HG02884 (cell line): ENCODE results near the gene NINJ2.

Source experiments
- ATAC-seq: cut with Tn5 transposase; IDR thresholded peaks from one replicate; pipeline ENCODE4 v1.9.1; 2021; ENCODE audit warnings: mild to moderate bottlenecking, moderate library complexity; ENCODE audit not compliant: unreplicated experiment

The NINJ2 gene

DNA sequence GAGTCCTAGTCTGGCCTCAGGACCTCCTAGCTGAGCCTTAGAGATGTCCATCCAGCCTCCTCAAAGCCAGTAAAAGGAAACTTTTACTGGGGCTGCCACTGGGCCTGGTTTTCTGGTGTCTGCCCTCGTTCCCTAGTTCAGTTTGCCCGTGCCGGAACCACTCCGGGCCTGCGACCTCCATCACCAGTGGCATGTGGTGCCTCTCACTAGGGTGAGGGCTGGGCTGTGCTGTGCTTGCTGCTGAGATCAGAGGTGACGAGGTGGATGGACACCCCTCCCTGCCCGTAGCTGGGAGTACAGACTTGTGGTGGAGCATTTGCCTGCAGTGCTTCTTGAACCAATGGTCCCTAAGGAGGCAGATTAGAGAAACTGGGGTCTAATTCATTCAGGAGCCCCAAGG is 127.8 kb downstream of the NINJ2 start:
- ATAC-seq = no peak

DNA sequence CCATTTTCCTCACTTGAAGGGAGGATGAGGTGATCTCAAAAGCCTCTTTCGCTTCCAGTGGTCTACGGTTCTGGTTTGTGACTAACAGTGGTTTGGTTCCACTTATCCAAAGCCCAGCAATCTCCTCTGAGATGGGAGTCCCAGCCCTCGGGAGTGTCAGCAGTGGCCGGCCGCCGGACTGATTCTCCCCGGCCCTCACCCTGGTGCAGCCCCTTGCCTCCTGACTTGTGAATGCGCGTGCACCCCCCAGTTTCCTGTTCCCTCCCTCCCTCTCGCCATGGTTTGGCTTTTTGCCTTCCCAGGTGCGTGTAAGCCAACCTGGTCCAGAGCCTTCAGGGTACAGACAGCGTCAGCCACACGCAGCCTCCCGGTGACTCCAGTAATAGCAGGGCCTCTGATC is 129.0 kb downstream of the NINJ2 start:
- no peak for ATAC-seq

DNA sequence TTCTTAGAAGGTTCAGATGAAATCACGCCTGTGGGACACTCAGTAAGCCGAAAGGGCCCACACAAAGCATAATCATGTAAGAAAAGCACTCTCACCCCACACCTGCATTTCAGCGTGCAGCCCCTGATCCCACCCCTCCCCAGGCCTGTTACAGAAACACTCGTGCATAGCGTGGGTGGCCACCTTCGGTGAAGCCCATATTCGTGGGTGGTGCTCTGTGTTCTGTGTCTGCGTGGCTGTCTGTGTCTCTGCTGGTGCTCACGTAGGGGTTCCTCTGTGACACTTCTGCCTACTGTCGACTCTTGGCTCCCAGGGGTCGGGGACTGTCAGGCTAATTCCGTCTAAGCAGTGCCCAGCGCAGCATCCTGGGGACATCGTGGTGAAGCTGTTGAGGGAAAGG is 129.5 kb downstream of the NINJ2 start:
- ATAC-seq = no peak

DNA sequence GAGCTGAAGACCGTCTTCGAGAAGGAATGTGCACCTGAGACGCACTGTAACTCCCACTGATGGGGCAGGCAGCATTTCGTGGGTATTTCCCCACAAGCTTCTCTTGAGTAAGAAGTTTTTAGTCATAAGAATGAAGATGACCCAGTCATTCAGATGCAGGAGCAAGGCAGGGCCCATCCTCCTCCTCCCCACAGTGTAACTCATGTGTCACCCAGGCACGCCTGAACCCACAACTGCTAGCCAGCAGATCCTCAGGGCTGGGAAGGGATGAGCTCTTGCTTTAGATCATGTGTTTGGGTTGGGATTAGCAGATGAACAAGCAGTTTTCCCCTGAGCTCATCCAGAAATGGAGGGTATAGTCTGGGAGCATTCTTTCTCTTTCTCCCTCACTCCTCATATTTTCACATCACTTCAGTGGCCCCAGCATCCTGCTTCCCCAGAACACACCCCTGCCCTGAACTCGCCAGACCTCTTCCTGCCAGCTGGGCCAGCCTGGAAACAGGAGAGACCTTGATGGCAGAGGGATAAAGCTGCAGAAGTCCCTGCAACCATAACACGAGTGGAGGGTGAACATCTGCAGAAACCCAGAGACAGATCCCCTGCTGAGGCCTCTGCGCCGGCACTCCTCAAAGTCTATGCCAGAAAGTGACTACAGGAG is 130.2 kb downstream of the NINJ2 start:
- ATAC-seq = no peak

DNA sequence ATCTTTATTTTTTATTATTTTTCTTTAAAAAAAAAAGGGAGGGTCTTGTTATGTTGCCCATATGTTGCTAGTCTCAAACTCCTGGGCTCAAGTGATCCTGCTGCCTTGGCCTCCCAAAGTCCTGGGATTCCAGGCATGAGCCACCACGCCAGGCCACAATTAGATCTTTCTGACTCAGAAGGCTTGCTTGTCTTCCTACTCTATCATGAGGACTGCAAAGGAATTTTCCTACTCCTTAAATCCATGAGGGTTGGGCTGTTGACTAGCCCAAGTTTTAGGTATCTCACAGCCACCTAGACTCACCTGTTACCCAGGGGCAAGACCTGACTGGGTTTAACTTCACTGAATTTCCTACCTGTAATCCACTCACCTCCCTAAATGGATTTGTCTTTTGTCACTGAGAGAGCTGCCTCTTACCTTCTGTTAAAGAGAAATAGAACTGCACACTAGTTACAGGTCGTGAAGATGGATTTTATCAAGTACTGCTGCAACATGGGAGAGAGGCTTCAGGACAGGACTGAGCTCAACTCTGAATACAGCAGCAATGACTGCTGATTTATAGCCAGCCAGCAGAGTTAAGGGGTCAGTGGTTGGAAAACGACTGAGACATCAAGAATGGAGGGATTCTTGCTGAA is 131.2 kb downstream of the NINJ2 start:
- ATAC-seq = no peak

DNA sequence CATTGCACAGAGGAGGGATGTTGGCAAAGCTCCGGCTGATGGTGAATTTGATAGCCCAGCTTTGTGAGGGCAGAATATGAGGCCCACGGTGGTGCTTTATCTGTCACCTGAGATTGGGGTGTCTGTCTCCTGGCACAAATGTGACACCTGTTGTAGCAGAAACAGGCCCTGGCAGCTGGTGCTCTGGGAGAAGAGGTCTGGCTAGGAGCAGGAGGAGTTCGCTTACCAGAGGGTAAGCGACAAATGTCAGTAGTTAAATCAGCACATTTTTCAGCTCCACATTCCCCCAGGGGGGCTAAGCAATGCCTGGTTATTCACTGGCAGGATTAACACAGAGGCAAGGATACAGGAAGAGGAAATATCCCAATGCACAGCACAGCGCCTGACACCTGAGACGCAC is 132.4 kb downstream of the NINJ2 start:
- ATAC-seq = no peak

DNA sequence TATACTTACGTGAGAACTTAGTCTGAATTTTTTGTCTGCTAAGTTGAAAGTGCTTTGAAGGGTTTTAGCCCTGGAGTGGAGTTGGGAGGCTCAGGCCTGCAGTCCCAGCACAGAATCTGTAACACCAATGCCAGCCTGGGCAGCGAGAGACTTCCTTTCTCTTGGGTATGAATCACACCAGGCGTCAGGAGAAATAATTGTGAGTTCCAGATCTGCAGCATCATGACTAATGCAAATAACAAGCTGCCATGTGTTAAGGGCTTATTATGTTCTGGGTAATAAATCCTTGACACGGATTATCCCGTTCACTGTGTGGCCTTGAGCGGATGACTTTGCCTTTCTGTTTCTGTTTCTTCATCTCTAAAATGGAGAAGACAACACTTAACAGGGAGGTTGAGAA is 132.9 kb downstream of the NINJ2 start:
- no peak for ATAC-seq

DNA sequence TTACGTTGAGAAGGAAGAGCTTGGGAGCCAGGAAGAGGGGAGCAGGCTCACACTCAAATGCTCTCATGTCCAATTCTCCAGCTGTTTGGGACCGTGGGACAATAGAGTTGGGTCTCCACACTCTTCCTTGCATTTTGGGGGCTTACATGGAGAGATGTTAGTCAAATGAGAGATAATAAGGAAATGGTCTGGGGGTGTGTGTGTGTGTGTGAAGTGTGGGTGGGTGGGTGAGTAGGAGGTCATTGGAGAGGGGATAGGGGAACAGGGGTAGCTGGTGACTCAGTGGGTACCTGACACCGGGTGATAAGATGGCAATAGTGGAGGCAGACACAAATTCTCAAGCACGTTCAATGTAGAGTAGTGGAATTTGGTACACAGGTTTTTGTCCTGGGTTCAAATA is 135.5 kb downstream of the NINJ2 start:
- ATAC-seq = no peak

DNA sequence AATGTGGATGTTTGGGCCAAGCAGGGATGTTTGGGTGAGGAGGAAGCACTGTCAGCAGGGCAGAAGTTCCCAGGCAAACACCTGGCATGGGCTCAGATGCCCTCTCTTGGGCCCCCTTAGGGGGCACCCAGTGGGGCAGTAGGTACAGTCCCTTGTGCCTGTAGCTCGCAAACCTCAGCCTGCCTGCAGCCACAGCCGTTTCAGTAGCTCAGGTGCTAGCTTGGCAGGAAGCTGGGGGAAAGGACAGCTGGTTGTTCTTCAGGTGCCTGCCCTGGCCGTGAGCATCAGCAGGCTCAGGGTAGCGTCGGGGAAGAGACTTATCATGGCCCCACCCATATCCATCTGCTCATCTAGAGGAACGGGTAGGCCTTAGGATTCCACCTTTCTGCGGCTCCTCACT is 136.0 kb downstream of the NINJ2 start:
- ATAC-seq = no peak

DNA sequence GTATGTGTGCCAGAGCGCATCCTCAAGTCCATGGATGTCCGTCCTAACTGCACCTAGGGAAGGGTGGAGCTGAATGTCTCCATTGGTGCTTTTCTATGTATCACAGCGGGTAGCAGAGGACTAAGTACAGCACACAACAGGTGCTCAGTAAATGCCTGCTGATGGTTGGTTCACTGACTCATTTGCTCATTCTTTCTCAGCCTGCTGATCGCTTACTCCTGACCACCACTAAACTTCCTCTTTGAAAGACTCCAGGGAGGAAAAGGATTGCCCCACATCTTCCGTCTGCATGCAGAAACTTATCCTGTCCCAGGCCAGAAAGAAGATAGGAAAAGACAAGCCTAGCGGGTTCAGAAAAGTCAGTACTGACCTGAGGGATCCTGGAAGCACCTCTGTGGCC is 137.2 kb downstream of the NINJ2 start:
- no peak for ATAC-seq

DNA sequence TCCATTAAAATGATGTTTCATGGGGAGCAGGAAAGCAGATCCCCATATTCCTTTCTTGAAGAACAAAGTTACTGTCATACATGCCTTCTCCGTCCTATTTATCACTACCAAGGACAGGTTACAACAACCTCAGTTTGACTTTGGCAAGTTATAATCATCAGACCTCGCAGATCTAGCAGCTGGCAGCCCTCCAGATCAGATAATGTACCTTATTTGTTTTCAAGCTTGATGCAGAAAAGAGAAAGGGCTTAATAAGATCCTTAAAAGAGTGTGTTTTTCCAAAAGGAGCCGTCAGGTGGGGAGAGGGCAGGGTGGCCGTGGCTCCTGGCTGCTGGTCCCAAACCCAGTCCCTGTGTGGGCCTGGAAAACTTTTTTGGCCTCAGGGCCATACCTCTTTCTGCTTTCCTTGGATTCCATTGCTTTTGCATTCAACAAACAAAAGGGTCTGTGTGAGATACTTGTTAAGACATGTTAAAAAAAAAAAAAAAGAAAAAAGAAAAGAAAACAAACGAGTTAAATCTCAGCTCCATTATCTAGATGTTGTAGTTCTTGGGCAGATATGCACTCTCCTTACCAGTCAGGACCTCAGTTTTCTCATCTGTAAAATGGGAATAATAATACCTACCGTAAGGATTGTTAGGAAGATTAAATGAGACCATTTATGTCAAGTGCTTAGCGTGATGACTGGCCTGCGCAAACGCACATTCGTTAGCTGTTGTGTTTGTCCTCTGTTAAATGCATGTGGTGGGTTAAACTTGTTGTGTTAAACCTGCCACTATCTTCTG is 138.9 kb downstream of the NINJ2 start:
- ATAC-seq = no peak

DNA sequence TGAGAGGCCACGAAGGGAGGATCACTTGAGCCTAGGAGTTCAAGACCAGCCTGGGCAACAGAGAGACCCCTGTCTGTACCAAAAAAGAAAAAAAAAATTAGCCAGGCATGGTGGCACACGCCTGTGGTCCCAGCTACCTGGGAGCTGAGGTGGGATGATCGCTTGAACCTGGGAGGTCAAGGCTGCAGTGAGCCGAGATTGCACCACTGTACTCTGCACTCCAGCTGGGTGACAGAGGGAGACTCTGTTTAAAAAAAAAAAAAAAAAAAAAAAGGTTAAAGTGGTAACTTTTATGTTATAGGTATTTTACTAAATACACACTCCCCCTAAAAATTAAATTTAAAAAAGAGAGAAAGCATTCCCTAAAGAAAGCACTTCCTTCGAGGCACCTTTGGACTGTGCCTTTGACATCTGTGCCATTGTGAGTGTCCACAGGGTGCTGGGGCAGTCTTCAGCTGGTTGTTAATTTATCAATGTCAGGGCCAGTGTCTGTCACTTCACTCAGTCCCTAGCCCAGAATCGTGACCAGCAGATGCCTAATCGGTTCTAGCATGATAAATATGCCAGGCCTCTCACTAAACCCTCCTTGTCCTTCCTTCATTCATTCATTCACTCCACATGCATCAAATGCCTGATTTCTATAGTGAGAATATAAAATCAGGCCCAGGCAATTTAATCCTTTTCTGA is 140.4 kb downstream of the NINJ2 start:
- ATAC-seq = no peak

DNA sequence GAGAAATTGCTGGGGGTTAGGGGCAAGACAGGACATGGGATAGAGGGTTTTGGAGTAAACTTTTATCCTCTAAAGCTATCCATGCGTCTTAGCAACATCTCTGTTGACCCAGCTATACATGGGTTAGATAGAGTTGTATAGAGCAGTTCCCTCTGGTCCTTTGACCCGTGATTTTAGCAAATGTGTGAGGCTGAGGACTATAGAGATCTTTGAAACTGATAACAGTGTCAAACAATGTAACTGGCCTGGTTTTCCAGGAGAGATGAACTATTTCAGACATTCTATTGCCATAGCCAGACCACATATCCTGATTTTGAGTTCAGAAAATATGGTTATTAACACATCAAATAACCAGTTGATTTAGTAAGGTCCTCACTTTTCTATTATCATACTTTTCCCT is 143.1 kb downstream of the NINJ2 start:
- ATAC-seq = no peak

DNA sequence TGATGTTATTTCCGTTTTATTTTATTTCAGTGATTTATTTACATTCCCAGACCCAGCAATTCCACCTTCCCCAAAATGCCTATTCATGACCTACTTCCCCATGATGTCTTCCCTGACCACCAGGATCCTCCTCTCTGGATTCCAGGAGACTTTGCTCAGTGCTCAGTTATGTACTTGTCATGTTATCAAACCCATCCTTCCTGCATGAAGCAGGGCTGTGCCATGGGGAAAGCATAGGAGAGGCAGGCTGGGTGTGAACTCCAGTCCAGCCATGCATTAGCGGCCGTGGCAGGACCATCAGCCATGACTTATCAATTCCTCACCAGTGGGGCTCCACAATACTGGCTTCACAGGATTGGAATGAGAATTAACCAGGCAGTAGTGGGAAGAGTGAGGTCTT is 145.7 kb downstream of the NINJ2 start:
- no peak for ATAC-seq
